Testis (tissue), 2 donors: ENCODE results near the gene COL23A1.

Experiments used
- CTCF ChIP-seq, 3 experiments: fragments of 450-650 bp in 2 of 3; fragments of 200-600 bp in 1 of 3; sonication (generic) in 1 of 3; IDR thresholded peaks; one replicate each; pipeline ENCODE4 v1.5.1; 2016 to 2019; ENCODE audit warnings: antibody characterized with exemption in 3 of 3, mild to moderate bottlenecking in 2 of 3, moderate library complexity in 1 of 3
- POLR2A ChIP-seq: fragments of 450-650 bp; IDR thresholded peaks from one replicate; pipeline ENCODE4 v1.6.1; 2017; ENCODE audit warnings: antibody characterized with exemption, mild to moderate bottlenecking, moderate library complexity

DNA sequence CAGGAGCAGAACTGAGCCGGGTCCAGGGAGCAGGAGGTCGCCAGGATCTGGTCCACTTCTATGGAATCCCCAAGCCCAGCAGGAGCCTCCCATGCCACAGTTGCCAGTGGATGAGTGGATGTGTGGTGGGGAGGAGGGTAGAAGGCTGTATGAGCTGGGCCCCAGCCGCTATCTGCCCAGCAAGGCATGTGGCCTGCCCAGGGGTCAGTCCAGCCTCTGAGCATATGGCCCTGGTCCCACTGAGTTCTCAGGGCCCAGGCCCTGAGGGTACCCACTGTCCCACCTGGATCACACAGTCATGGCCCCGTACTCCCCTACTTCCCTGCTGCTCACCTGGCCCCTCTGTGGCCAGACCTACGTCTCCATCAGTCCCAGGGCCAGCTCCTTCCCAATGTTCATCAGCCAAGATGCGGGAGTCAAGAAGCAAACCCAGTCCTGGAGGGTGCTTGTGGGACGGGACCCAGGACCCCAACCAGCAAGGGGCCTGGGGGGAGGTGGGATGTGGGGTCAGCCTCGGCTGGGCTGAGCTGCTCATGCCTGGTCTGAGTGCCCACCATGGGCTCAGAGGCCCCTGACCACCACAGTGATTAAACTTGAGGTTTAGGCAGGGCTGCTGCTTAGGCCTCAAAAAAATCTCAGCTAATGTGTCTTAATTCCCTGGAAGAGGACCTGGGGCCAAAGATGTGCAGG lies 152.7 kb downstream of the COL23A1 start:
- no peak for TF ChIP-seq CTCF (IDR thresholded peaks at IDR 0.05)
- TF ChIP-seq POLR2A: no peak
